ENCODE data around the gene NR2F1-AS1.

Gene NR2F1-AS1

GRCh38 chr5:93381057-93381456 is 200.0 kb downstream of the NR2F1-AS1 start:
- no peak for DNase-seq

- no peak for DNase-seq
Observed at GRCh38 chr5:93378073-93378472, 202.9 kb downstream of the NR2F1-AS1 start.

GRCh38 chr5:93371893-93372292 is 209.1 kb downstream of the NR2F1-AS1 start:
- no peak for DNase-seq

- no peak for DNase-seq
Observed at GRCh38 chr5:93364378-93364777, 216.6 kb downstream of the NR2F1-AS1 start.

- DNase-seq = no peak
Observed at GRCh38 chr5:93360436-93361088, 220.5 kb downstream of the NR2F1-AS1 start.

- no peak for DNase-seq
Observed at GRCh38 chr5:93359960-93360305, 221.1 kb downstream of the NR2F1-AS1 start.

Measured in left hindlimb (tissue), 1 donor.